ENCODE results near the gene NTMT1.
"Not testable (repeated sequence)": the region's sequence is repeated elsewhere in the genome, so short reads cannot be mapped to it uniquely, and the experiment has no call there.

Gene NTMT1

DNA sequence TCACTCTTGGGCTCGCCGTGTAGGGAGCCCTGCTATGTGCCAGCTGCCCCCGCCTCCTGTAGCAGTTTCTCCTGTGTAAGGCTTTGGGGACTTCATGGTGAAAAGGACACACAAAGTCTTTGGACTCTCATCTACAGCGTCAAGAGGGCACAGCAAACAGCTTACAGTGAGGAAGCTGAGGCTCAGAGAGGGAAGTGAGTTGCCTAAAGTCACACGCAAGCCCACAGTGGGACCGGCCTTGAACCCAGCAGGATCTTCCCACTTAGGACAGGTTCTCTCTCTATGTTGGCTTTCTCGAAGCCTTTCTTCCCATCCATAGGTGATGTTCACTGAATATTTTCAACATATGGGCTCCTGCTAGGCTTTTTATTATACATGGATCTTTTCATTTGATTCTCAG lies 29.7 kb downstream of the NTMT1 start:
- no peak for DNase-seq

DNA sequence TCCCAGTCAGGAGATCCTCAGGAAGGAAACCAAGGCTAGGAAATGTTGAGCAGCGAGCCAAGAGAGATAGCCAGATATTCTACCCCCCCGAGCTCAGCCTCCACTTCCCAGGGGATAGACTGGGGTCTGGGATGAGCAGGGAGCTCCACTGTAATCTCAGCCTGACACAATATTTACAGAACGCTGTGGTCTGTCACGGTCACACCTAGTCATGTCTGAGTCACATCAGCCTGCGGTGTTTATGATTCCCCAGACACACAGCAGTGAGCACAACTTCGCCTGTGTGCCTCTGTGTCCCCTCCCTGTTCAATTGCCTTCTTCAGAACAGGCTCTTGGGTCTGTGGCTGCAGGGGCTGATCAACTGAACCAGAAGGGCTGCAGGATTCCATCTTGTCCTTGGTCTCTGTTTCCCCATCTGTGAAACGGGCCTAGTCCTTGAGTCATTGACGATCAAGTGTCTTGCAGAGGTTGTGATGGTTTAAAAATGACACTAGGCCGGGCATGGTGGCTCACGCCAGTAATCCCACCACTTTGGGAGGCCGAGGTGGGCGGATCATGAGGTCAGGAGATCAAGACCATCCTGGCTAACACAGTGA lies 30.9 kb downstream of the NTMT1 start:
- DNase-seq = no peak

DNA sequence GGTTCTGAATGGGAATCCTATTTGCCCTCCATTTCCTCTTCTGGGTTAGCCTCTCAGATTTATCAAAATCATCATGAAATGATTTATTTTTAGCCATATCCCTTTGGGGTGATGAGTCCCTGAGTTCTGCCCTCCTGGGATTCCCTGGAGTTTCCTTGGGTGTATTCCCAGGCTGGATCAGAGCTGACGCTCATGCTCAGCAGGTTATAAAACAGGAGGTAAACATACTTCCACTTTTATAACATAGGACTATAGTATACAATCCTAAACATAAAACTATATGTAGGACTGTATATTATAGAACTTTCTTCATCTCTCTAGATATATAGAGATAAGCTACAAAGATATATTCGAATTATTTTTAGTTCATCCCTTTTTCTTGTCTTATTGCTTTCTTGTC lies 35.1 kb downstream of the NTMT1 start:
- DNase-seq = no peak

DNA sequence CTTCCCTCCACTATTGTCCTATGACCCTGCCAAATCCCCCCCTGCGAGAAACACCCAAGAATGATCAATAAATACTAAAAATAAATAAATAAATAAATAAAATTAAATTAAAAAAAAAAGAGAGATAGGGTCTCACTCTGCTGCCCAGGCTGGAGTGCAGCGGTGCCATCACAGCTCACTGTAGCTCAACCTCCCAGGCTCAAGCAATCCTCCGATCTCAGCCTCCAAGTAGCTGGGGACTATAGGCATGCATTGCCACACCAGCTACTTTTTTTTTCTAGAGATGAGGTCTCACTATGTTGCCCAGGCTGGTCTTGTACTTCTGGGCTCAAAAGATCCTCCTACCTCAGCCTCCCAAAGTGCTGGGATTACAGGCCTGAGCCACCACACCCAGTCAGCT lies 36.3 kb downstream of the NTMT1 start:
- not testable (repeated sequence) for DNase-seq

- no peak for DNase-seq
Measured at GRCh38 chr9:129664746-129665388, 38.9 kb downstream of the NTMT1 start.

DNA sequence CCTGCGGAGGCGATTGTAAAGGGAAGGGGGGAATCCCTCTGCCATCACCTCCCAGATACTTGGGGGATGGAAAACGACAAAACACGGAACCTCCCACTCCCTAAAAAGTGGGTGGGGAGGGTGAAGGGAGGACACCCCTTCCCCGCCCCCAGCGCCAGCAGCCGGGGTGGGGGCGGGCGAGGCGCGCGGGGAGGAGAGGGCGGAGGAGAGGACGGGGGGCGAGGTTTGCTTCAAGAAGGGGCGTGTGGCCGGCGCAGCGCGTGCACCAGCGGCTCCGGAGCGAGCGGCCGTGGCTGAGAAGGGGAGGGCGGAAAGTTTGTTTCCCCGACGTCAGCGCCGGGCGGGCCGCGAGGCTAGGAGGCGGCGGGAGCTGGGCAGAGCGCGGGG lies 39.4 kb downstream of the NTMT1 start, which contains the start of gene PRRX2:
Gene PRRX2, plus strand, starts transcription at position 259 of the 387 bp plus-strand sequence. CDS start 221 bp downstream, outside the sequence.
- DNase-seq = no peak

DNA sequence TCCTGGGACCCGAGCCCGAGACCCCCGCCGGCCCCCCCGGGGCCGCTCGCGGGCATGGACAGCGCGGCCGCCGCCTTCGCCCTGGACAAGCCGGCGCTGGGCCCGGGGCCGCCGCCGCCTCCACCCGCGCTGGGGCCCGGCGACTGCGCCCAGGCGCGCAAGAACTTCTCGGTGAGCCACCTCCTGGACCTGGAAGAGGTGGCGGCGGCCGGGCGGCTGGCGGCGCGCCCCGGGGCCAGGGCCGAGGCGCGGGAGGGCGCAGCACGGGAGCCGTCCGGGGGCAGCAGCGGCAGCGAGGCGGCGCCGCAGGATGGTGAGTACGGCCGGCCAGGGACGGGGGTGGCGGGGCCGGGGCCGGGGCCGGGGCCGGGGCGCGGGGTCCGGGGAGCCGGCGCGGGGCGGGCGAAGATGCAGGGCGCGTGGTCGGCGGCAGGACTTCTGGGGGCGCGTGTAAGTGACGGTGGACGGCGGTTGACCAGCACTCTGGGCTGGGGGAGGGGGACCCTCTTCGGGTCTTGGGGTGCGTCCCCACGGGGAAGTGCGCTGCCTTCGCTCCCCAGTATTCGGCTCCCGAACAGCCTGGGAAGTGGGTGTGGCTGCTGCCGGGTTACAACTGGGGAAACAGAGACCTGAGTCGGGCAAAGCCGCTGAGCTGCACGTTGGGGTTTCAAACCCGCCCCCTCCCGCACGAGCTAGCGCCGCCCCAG lies 40.0 kb downstream of the NTMT1 start:
- no peak for DNase-seq

DNA sequence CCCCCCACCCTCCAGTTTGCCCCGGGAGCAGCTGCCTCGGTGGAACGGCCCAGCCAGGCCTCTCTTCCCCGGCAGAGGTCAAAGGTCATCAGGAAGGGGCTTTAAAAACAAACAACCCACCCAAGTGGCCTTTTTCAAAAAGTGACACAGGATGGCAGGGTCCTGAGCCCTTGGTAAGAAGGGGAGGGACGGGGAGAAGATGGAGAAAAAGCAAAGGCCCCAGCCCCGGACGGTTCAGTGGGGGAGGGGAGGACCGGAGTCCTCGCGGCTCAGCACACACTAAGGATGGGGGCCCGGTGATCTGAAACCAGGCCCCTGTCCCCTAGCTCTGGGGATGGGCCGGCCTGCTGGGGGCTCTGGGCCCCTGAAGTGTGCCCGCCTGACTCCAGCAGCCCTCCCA lies 40.6 kb downstream of the NTMT1 start:
- DNase-seq = no peak

DNA sequence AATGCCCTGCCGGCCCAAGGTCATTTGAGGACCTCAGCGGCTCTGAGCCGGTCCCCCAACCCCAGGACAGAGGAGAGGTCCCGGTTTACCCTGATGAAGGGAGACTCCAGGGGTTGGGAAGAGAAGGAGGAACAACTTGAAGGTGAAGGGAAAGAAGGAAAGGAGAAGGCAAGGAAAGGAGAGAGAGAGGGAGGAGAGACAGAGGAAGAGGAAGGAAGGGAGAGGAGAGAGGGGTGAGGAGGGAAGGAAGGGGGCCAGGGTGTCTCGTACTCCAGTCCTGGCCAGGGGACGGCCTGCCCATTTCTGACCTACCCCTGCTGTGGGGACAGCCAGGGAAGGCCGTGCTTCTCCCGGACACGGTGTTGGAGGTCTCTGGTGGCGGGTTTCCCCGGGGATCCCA lies 41.4 kb downstream of the NTMT1 start:
- no peak for DNase-seq

- no peak for DNase-seq
Measured at GRCh38 chr9:129667850-129668249, 41.9 kb downstream of the NTMT1 start.

DNA sequence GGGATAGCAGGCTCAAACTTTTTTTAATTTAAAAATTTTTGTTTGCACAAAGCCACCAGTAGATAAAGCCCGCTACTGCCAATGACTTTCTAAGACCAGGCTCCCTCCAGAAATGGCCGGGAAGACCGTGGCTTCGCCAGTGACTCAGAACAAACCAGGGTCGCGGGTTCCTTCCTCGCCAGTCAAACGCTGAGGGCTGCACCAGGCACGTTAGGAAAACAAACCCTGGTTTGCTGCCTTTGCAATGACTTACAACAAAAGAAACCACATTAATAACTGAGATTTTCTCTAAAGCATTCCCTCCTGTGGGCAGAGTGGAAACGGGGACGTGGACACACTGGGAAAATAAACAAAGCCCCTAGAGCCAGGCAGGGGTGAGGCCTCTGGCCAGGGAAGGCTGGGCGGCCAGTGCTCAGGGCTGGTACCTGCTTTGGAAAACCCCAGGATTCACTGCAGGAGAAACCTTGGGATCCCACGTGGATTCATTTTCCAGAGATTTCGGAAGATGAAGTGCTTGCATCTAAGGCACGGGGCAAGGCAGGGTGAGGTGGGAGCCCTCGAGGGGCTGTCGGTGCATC lies 43.3 kb downstream of the NTMT1 start:
- no peak for DNase-seq

- no peak for DNase-seq
Measured at GRCh38 chr9:129669946-129670345, 44.0 kb downstream of the NTMT1 start.

GRCh38 chr9:129671065-129671464 lies 45.1 kb downstream of the NTMT1 start:
- DNase-seq = no peak

DNA sequence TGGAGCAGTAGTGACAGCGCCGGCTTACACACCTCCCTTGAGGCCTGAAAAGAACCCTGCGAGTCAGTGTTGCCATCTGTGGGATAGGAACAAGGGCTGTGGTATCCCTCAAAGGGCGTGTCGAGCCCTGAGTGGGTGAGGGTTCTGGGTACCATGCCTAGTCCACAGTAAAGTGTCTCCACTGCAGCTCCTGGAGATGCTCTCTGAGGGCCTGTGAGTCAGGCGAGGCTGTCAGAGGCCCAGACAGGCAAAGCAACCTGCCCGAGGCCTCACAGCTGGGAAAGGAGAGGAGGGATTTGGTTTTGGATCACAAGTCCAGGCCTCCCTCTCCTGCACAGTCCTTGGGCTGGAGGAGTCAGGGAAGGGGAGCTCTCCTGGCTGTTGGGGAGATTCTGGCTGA lies 45.6 kb downstream of the NTMT1 start:
- DNase-seq = no peak

DNA sequence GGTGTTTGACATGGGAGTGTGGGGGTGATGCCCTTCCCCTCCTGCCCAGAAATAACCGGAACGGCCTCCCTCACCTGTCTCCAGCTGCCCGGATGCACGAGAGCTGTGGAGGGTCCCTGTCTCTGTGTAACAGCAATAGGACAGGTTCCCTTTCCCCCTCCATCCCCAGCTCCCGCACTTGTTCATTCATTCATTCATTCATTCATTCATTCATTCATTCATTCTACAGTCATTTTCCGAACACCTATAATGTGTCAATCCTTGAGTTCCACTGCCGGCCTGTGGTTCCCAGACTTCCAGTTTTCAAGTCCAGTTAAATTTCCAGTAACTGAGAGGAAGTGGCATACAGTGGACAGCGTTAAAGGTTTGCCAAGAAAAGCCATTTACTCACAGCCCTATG lies 46.7 kb downstream of the NTMT1 start:
- DNase-seq = no peak

- no peak for DNase-seq
Measured at GRCh38 chr9:129673602-129674001, 47.6 kb downstream of the NTMT1 start.

DNA sequence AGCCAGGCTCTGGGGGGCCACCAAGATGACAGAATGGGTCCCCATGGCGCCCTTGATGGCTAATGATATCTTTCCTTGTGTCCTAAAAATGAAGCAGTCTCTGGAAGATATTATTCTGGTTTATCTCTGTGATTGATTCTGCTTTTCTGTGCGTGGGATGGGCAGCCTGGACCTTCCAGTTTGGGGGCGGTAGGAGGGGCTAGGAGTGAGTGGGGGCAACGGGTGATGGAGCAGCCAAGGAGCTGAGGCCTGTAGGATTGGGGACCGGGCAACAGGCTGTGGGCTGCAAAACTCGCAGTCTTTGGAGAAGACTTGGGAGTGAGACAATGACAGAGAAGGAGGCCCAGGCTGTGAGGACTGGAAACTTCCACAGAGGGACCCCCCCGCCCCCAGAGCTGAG lies 48.3 kb downstream of the NTMT1 start:
- DNase-seq = no peak

- no peak for DNase-seq
Measured at GRCh38 chr9:129675620-129676019, 49.7 kb downstream of the NTMT1 start.

DNA sequence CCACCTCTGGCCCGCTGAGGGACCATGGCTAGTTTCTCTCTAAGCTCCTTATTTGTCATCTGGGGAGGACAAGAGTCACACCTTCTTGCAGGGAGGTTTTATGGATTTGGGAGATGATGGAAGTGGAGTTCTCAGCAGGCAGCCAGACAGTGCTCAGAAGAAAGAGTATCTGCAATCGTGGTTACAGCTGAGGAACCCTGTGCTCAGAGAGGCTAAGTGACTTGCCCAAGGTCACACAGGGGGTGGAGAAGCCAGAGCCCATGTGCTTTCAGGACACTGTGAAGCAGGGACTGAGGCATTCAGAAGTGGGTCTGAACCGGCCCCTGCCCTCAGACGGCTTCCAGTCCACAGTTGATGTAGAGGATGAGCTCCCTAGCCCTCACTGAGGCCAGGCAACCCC lies 50.3 kb downstream of the NTMT1 start:
- no peak for DNase-seq

- DNase-seq = no peak
Measured at GRCh38 chr9:129676975-129677374, 51.0 kb downstream of the NTMT1 start.

- no peak for DNase-seq
Measured at GRCh38 chr9:129677456-129677855, 51.5 kb downstream of the NTMT1 start.

- no peak for DNase-seq
Measured at GRCh38 chr9:129678844-129679243, 52.9 kb downstream of the NTMT1 start.

- DNase-seq = no peak
Measured at GRCh38 chr9:129679537-129679936, 53.6 kb downstream of the NTMT1 start.

GRCh38 chr9:129681924-129682323 lies 56.0 kb downstream of the NTMT1 start:
- DNase-seq = no peak

Data from CD4-positive, alpha-beta T cell treated with Interleukin-4 for 4 hours (primary cell).